Progenitor cell of endocrine pancreas (in vitro differentiated cells): ENCODE data around the gene GRPEL2. TPM values are rescaled to one million over a fixed set of nuclear protein-coding genes. Genes with fewer than 3 reads are reported as not detected.

ENCODE experiments used
- DNase-seq: peaks from one replicate; pipeline ENCODE4 v3.0.0; 2021; ENCODE audit warnings: low spot score; ENCODE audit not compliant: unreplicated experiment
- H3K27ac Mint-ChIP-seq: 2 replicates; pipeline ENCODE4 v1.8.0; 2021; ENCODE audit warnings: mild to moderate bottlenecking, moderate library complexity, mixed read lengths
- H3K27me3 Mint-ChIP-seq: 2 replicates; pipeline ENCODE4 v1.8.0; 2021; ENCODE audit warnings: mixed read lengths
- H3K36me3 Mint-ChIP-seq: 2 replicates; pipeline ENCODE4 v1.8.0; 2022; ENCODE audit warnings: mixed read lengths; ENCODE audit not compliant: insufficient read depth
- H3K4me1 Mint-ChIP-seq: 2 replicates; pipeline ENCODE4 v1.8.0; 2021; ENCODE audit warnings: low read depth, mixed read lengths
- H3K4me3 Mint-ChIP-seq: 2 replicates; pipeline ENCODE4 v1.8.0; 2021; ENCODE audit warnings: low read depth, mild to moderate bottlenecking, moderate library complexity, mixed read lengths
- H3K9me3 Mint-ChIP-seq: 2 replicates; pipeline ENCODE4 v1.8.0; 2021; ENCODE audit warnings: low read depth, mixed read lengths
- total RNA-seq: library from RNA; stranded (reverse); gene quantifications from 2 replicates; pipeline ENCODE4 v1.2.1, GENCODE V29; 2021
- TF ChIP-seq, protein P1 (sequence below): fragments of 200-600 bp; sonication (generic); IDR thresholded peaks from one replicate; pipeline ENCODE4 v1.5.0; 2021; ENCODE audit warnings: antibody characterized with exemption, mild to moderate bottlenecking; ENCODE audit not compliant: unreplicated experiment

The GRPEL2 gene
- total RNA-seq, 1 donor from 2014 or later, result 17.6 TPM

DNA sequence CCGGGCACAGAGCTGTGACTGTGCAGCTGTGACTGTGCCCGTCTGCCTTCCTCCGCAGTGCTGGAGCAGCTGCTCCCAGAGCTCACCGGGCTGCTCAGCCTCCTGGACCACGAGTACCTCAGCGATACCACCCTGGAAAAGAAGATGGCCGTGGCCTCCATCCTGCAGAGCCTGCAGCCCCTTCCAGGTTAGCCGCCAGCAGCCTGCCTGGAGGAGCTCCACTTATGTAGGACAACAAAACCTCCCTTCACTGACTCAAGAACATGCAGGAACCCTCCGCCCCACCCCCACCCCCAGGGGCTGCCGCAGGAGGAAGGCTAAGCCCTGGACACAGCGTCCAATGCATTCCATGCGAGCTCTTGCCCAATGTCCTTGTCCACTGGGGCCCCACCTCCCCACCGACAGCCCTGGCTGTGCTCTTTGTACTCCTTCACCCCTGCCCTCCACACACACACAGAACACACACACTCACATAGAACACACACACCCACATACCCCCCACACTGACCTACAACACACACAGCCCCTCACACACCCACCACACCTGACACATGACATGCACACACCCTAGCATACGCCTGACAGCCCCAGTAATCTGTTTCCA is 45.7 kb upstream of the GRPEL2 start:
- Mint-ChIP-seq H3K9me3 (no peaks in the 10 kb centered on the region), H3K27ac (no peak overlapping the region), H3K36me3 (no peaks in the 10 kb centered on the region)

DNA sequence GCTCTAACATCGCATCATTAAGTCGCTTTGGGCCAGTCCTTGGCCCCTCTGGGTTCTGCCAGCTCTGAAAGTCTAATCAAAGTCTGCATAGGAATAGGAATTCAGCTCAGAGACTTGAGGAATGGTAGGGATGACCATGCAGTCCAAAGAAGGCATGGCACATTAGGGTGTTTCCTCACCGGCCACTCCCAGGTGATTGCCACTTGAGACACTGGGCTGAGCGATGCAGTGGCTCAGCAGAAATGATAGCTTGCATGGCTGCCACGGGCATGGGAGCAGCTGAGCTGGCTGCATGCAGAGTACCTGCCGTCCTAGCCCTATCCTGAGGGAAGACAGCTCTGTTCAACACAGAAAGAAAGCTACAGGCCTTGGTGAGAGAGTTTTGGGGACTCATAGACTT is 44.9 kb upstream of the GRPEL2 start:
- no peak overlapping the region for H3K4me3 Mint-ChIP-seq
- no peak for DNase-seq
- TF ChIP-seq, protein P1, sequence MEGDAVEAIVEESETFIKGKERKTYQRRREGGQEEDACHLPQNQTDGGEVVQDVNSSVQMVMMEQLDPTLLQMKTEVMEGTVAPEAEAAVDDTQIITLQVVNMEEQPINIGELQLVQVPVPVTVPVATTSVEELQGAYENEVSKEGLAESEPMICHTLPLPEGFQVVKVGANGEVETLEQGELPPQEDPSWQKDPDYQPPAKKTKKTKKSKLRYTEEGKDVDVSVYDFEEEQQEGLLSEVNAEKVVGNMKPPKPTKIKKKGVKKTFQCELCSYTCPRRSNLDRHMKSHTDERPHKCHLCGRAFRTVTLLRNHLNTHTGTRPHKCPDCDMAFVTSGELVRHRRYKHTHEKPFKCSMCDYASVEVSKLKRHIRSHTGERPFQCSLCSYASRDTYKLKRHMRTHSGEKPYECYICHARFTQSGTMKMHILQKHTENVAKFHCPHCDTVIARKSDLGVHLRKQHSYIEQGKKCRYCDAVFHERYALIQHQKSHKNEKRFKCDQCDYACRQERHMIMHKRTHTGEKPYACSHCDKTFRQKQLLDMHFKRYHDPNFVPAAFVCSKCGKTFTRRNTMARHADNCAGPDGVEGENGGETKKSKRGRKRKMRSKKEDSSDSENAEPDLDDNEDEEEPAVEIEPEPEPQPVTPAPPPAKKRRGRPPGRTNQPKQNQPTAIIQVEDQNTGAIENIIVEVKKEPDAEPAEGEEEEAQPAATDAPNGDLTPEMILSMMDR, result no peak
- H3K27me3 Mint-ChIP-seq, result peaks cover 6% of the 10 kb centered on the region
- H3K9me3 Mint-ChIP-seq, result no peaks in the 10 kb centered on the region
- H3K27ac Mint-ChIP-seq, result no peak overlapping the region
- H3K4me1 Mint-ChIP-seq, result peaks cover 5% of the 10 kb centered on the region
- no peaks in the 10 kb centered on the region for H3K36me3 Mint-ChIP-seq

More for the DNA sequence above, 45.7 kb upstream of the GRPEL2 start:
- peaks cover 5% of the 10 kb centered on the region for H3K4me1 Mint-ChIP-seq
- TF ChIP-seq, protein P1, result no peak
- peaks cover 12% of the 10 kb centered on the region for H3K27me3 Mint-ChIP-seq
- no peak overlapping the region for H3K4me3 Mint-ChIP-seq
- DNase-seq, result no peak

DNA sequence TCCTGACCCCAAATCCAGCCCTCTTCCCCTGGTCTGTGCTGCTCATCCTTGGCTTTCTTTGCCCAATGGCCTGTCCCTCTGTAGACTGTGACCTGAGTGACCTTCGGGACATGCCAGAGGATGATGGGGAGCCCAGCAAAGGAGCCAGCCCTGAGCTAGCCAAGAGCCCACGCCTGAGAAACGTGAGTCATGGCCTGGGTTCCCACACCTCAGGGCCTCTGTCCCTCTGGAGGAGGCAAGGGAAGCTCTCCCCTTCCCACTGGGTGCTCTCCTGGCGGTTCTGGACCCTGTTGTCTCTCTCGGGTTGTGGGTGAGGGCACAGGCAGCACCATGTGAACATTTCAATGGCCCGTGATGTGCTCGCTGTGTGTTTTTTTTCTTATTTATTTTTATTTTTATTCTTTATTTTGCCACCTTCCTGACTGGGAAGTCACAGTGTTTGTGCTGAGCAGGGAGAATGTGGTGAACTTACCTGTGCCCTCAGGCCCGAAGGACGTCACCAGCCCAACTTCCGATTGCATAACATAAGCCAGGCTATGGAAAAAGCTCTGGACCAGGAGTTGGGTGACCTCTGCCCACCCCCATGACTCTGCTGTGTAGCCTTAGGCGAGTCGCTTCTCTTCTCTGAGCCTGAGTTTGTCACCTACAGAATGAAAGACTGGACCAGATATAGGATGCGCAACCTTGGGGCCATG is 44.1 kb upstream of the GRPEL2 start:
- Mint-ChIP-seq H3K36me3 (no peaks in the 10 kb centered on the region), H3K4me1 (peaks cover 5% of the 10 kb centered on the region), H3K4me3 (no peak overlapping the region), H3K9me3 (no peaks in the 10 kb centered on the region), H3K27ac (no peak overlapping the region), H3K27me3 (peaks cover 9% of the 10 kb centered on the region)
- TF ChIP-seq, protein P1, result no peak
- DNase-seq, result no peak

DNA sequence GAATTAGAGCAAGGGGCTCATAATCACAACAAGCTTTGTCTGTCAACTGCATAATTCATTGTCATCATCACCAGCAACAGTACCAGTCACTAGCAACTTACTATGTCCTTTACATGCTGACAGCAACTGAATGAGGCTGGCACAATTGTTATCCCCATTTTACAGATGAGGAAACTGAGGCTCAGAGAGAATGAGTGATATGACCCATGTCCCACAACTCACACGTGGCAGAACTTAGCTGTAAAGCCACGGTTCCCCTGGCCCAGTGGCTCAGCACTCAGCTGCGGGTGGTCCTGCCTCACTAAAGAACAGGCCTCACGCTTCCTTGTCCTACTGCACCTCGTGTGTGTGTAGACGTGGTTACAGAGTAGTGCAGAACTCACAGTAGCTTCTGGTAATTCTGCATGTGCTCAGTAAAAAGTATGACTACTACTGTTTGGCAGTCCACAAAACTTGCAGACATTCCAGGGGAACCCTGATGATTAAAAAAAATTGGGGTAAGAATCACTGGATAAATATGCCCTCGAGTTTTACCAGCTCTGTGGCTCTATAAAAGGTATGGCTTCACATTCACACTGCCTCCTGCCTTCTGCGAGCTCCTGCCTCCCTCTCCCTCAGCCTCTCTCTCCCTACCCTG is 43.4 kb upstream of the GRPEL2 start:
- no peak for DNase-seq
- H3K4me1 Mint-ChIP-seq, result peaks cover 5% of the 10 kb centered on the region
- H3K36me3 Mint-ChIP-seq, result no peaks in the 10 kb centered on the region
- H3K4me3 Mint-ChIP-seq, result no peak overlapping the region
- TF ChIP-seq, protein P1, result no peak
- no peaks in the 10 kb centered on the region for H3K9me3 Mint-ChIP-seq
- no peak overlapping the region for H3K27ac Mint-ChIP-seq
- peaks cover 9% of the 10 kb centered on the region for H3K27me3 Mint-ChIP-seq

DNA sequence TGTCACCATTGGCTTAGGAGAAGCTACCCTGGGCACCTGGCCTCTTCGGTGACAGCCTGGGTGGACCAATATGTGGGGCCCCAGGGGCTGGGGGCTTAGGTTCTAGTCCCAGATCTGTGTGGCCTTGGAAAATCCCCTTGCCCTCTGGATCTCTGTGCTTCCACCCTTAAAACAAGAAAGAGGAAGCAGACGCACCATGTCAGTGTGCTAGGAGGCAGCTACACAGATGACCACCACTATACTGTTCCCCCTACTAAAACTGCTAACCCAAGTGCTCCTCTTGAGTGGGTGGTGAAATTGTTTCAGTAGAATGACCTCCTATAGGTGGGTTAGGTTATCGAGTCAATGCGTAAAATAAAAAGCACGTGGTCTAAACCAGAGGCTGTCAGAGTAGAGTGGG is 42.7 kb upstream of the GRPEL2 start:
- TF ChIP-seq, protein P1, result no peak
- Mint-ChIP-seq H3K4me1 (peaks cover 5% of the 10 kb centered on the region), H3K36me3 (no peaks in the 10 kb centered on the region), H3K4me3 (no peak overlapping the region), H3K9me3 (no peaks in the 10 kb centered on the region), H3K27ac (no peak overlapping the region), H3K27me3 (peaks cover 9% of the 10 kb centered on the region)
- DNase-seq, result no peak
